ENCODE data around the gene MEF2A.

MEF2A gene

GRCh38 chr15:99526176-99526575 is 39.6 kb upstream of the MEF2A start:
- no peaks in the 10 kb centered on the region for H4K20me1 ChIP-seq (ENCODE audit: insufficient read depth, low read length)
- no peaks in the 10 kb centered on the region; the same call in 1 of the 2 replicates for H3K9me2 ChIP-seq (ENCODE audit: low read depth, low read length)
- H2AFZ ChIP-seq (ENCODE audit: low read length), result no peak overlapping the region
- H3K27me3 ChIP-seq (ENCODE audit: insufficient read depth, low read length), result no peaks in the 10 kb centered on the region
- no peaks in the 10 kb centered on the region for H3K9me3 ChIP-seq (ENCODE audit: low read length)
- no peaks in the 10 kb centered on the region for H3K36me3 ChIP-seq (ENCODE audit: insufficient read depth, low read length)
- no peaks in the 10 kb centered on the region for H3F3A ChIP-seq (ENCODE audit: insufficient read depth, low read length)
- H3K4me1 ChIP-seq (ENCODE audit: insufficient read depth, low read length, severe bottlenecking), result no peaks in the 10 kb centered on the region
- H3K4me3 ChIP-seq (ENCODE audit: low read depth, low read length, poor library complexity, severe bottlenecking), result no peak overlapping the region
- H3K4me2 ChIP-seq (ENCODE audit: low read length), result no peak overlapping the region
- H3K27ac ChIP-seq (ENCODE audit: low read depth, low read length, poor library complexity, severe bottlenecking), result no peak overlapping the region
- TF ChIP-seq CTCF (IDR thresholded peaks at IDR 0.05; ENCODE audit: low read length), result no peak
- TF ChIP-seq EZH2 (IDR thresholded peaks at IDR 0.05; ENCODE audit: borderline replicate concordance, low read length), result no peak
- no peak overlapping the region for H3K9ac ChIP-seq (ENCODE audit: low read length)
- no peaks in the 10 kb centered on the region for H3K79me2 ChIP-seq (ENCODE audit: insufficient read depth, low read length)

GRCh38 chr15:99526671-99527070 is 39.1 kb upstream of the MEF2A start:
- H3F3A ChIP-seq (ENCODE audit: insufficient read depth, low read length), result no peaks in the 10 kb centered on the region
- no peaks in the 10 kb centered on the region for H3K27me3 ChIP-seq (ENCODE audit: insufficient read depth, low read length)
- H3K4me1 ChIP-seq (ENCODE audit: insufficient read depth, low read length, severe bottlenecking), result no peaks in the 10 kb centered on the region
- no peak overlapping the region for H2AFZ ChIP-seq (ENCODE audit: low read length)
- no peak overlapping the region for H3K27ac ChIP-seq (ENCODE audit: low read depth, low read length, poor library complexity, severe bottlenecking)
- TF ChIP-seq CTCF (IDR thresholded peaks at IDR 0.05; ENCODE audit: low read length) (no peak), EZH2 (IDR thresholded peaks at IDR 0.05; ENCODE audit: borderline replicate concordance, low read length) (no peak)
- no peak overlapping the region for H3K4me2 ChIP-seq (ENCODE audit: low read length)
- no peaks in the 10 kb centered on the region for H3K79me2 ChIP-seq (ENCODE audit: insufficient read depth, low read length)
- no peak overlapping the region for H3K9ac ChIP-seq (ENCODE audit: low read length)
- no peaks in the 10 kb centered on the region for H3K9me3 ChIP-seq (ENCODE audit: low read length)
- H3K9me2 ChIP-seq (ENCODE audit: low read depth, low read length), result no peaks in the 10 kb centered on the region; the same call in 1 of the 2 replicates
- H3K4me3 ChIP-seq (ENCODE audit: low read depth, low read length, poor library complexity, severe bottlenecking), result no peak overlapping the region
- no peaks in the 10 kb centered on the region for H3K36me3 ChIP-seq (ENCODE audit: insufficient read depth, low read length)
- no peaks in the 10 kb centered on the region for H4K20me1 ChIP-seq (ENCODE audit: insufficient read depth, low read length)

GRCh38 chr15:99536422-99537040 is 29.3 kb upstream of the MEF2A start:
- Histone ChIP-seq H3K79me2 (ENCODE audit: insufficient read depth, low read length) (no peaks in the 10 kb centered on the region), H3K4me2 (ENCODE audit: low read length) (no peak overlapping the region), H3K36me3 (ENCODE audit: insufficient read depth, low read length) (no peaks in the 10 kb centered on the region), H3F3A (ENCODE audit: insufficient read depth, low read length) (no peaks in the 10 kb centered on the region), H3K9me2 (ENCODE audit: low read depth, low read length) (no peaks in the 10 kb centered on the region), H3K9ac (ENCODE audit: low read length) (no peak overlapping the region), H2AFZ (ENCODE audit: low read length) (no peak overlapping the region), H3K4me3 (ENCODE audit: low read depth, low read length, poor library complexity, severe bottlenecking) (no peak overlapping the region), H3K27me3 (ENCODE audit: insufficient read depth, low read length) (no peaks in the 10 kb centered on the region), H3K9me3 (ENCODE audit: low read length) (no peaks in the 10 kb centered on the region), H4K20me1 (ENCODE audit: insufficient read depth, low read length) (no peaks in the 10 kb centered on the region), H3K4me1 (ENCODE audit: insufficient read depth, low read length, severe bottlenecking) (no peaks in the 10 kb centered on the region), H3K27ac (ENCODE audit: low read depth, low read length, poor library complexity, severe bottlenecking) (no peak overlapping the region)
- TF ChIP-seq CTCF (IDR thresholded peaks at IDR 0.05; ENCODE audit: low read length) (no peak), EZH2 (IDR thresholded peaks at IDR 0.05; ENCODE audit: borderline replicate concordance, low read length) (no peak)

Data from OCI-LY1 (cell line).